ENCODE results near the gene ITGAE. TPM values are rescaled to one million over a fixed set of nuclear protein-coding genes. Genes with fewer than 3 reads are reported as not detected.

ITGAE gene
- total and polyA plus RNA-seq, 2 experiments from 2014 or later: 11.7 to 44.9 TPM

DNA sequence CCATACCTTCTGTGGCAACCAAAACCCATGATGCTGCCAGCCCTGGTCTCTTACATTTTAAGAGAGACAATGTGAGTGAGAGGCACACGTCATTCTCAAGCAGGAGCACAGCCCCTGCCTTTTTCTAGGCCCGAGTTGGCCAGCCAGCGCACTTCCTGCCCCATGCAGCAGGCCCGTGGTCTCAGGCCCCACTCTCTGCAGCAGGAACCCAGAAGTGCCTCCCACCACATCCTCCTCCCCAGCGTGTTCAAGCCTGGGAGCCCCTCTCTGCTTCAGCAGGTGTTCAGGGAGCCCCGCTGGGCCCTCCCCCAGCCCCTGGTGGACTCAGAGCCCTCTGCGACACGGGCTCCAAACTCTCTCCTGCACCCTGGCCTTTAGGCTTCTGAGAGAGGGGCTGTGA, 30.5 kb downstream of the ITGAE start (continued):
- TF ChIP-seq, protein P1, sequence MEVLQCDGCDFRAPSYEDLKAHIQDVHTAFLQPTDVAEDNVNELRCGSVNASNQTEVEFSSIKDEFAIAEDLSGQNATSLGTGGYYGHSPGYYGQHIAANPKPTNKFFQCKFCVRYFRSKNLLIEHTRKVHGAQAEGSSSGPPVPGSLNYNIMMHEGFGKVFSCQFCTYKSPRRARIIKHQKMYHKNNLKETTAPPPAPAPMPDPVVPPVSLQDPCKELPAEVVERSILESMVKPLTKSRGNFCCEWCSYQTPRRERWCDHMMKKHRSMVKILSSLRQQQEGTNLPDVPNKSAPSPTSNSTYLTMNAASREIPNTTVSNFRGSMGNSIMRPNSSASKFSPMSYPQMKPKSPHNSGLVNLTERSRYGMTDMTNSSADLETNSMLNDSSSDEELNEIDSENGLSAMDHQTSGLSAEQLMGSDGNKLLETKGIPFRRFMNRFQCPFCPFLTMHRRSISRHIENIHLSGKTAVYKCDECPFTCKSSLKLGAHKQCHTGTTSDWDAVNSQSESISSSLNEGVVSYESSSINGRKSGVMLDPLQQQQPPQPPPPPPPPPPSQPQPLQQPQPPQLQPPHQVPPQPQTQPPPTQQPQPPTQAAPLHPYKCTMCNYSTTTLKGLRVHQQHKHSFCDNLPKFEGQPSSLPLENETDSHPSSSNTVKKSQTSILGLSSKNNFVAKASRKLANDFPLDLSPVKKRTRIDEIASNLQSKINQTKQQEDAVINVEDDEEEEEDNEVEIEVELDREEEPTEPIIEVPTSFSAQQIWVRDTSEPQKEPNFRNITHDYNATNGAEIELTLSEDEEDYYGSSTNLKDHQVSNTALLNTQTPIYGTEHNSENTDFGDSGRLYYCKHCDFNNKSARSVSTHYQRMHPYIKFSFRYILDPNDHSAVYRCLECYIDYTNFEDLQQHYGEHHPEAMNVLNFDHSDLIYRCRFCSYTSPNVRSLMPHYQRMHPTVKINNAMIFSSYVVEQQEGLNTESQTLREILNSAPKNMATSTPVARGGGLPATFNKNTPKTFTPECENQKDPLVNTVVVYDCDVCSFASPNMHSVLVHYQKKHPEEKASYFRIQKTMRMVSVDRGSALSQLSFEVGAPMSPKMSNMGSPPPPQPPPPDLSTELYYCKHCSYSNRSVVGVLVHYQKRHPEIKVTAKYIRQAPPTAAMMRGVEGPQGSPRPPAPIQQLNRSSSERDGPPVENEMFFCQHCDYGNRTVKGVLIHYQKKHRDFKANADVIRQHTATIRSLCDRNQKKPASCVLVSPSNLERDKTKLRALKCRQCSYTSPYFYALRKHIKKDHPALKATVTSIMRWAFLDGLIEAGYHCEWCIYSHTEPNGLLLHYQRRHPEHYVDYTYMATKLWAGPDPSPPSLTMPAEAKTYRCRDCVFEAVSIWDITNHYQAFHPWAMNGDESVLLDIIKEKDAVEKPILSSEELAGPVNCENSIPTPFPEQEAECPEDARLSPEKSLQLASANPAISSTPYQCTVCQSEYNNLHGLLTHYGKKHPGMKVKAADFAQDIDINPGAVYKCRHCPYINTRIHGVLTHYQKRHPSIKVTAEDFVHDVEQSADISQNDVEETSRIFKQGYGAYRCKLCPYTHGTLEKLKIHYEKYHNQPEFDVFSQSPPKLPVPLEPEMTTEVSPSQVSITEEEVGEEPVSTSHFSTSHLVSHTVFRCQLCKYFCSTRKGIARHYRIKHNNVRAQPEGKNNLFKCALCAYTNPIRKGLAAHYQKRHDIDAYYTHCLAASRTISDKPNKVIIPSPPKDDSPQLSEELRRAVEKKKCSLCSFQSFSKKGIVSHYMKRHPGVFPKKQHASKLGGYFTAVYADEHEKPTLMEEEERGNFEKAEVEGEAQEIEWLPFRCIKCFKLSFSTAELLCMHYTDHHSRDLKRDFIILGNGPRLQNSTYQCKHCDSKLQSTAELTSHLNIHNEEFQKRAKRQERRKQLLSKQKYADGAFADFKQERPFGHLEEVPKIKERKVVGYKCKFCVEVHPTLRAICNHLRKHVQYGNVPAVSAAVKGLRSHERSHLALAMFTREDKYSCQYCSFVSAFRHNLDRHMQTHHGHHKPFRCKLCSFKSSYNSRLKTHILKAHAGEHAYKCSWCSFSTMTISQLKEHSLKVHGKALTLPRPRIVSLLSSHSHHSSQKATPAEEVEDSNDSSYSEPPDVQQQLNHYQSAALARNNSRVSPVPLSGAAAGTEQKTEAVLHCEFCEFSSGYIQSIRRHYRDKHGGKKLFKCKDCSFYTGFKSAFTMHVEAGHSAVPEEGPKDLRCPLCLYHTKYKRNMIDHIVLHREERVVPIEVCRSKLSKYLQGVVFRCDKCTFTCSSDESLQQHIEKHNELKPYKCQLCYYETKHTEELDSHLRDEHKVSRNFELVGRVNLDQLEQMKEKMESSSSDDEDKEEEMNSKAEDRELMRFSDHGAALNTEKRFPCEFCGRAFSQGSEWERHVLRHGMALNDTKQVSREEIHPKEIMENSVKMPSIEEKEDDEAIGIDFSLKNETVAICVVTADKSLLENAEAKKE (CRISPR knock-in tag; IDR thresholded peaks at IDR 0.05): no peak

DNA sequence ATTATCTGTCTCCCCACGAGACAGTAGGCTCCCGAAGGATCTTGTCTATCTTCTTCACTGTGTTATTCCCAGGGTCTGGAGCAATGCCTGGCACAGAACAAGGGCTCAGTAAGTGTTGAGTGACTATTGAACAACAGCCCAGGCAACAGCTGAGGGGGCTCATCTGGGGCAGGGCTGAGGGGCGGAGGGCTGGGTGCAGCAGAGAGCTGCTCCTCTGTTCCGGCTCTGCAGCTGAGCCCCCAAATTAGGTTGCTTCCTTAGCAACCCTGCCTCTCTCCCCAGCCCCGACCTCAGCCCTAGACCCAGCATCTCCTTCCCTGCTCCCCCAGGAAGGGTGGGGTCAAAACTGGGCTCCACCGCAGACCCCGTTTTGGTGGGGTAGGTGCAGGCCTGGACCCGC, 32.2 kb downstream of the ITGAE start:
- Mint-ChIP-seq H3K36me3 (ENCODE audit: low read depth) (no peaks in the 10 kb centered on the region), H3K27me3 (ENCODE audit: insufficient read depth, low read depth, poor library complexity) (peaks cover 8% of the 10 kb centered on the region), H3K4me1 (peaks cover 25% of the 10 kb centered on the region), H3K9me3 (peaks cover 12% of the 10 kb centered on the region; the same call in 1 of the 3 replicates), H3K4me3 (no peak overlapping the region), H3K27ac (no peak overlapping the region)
- Histone ChIP-seq H3K36me3 (ENCODE audit: insufficient read depth) (no peaks in the 10 kb centered on the region), H3F3A (replicated peaks; ENCODE audit: low read depth) (no peaks in the 10 kb centered on the region), H3K4me3 (no peak overlapping the region), H3K27ac (ENCODE audit: low read depth) (no peak overlapping the region), H3K79me2 (replicated peaks; ENCODE audit: insufficient read depth) (no peaks in the 10 kb centered on the region), H2AFZ (peak overlapping the region; percentile 89), H4K20me1 (replicated peaks; ENCODE audit: insufficient read depth) (no peaks in the 10 kb centered on the region), H3K4me2 (no peak overlapping the region), H3K4me1 (ENCODE audit: insufficient read depth) (no peaks in the 10 kb centered on the region; the same call in 1 of the 2 replicates), H3K9me2 (ENCODE audit: insufficient read depth) (no peaks in the 10 kb centered on the region), H3K27me3 (ENCODE audit: insufficient read depth) (no peaks in the 10 kb centered on the region)
- DNase-seq (ENCODE audit: low spot score): no peak
- ATAC-seq: no peak
- TF ChIP-seq POLR2AphosphoS5 (IDR thresholded peaks at IDR 0.05; ENCODE audit: low read depth): no peak
- no peak for TF ChIP-seq EZH2 (IDR thresholded peaks at IDR 0.05; ENCODE audit: low read depth, unreplicated experiment)
- TF ChIP-seq, protein P2, sequence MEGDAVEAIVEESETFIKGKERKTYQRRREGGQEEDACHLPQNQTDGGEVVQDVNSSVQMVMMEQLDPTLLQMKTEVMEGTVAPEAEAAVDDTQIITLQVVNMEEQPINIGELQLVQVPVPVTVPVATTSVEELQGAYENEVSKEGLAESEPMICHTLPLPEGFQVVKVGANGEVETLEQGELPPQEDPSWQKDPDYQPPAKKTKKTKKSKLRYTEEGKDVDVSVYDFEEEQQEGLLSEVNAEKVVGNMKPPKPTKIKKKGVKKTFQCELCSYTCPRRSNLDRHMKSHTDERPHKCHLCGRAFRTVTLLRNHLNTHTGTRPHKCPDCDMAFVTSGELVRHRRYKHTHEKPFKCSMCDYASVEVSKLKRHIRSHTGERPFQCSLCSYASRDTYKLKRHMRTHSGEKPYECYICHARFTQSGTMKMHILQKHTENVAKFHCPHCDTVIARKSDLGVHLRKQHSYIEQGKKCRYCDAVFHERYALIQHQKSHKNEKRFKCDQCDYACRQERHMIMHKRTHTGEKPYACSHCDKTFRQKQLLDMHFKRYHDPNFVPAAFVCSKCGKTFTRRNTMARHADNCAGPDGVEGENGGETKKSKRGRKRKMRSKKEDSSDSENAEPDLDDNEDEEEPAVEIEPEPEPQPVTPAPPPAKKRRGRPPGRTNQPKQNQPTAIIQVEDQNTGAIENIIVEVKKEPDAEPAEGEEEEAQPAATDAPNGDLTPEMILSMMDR (conservative IDR thresholded peaks at IDR 0.05; ENCODE audit: low read depth in 2 of 2): no peak
- TF ChIP-seq, protein P1 (CRISPR knock-in tag; IDR thresholded peaks at IDR 0.05): no peak
- no peak for TF ChIP-seq JUNB (IDR thresholded peaks at IDR 0.05; ENCODE audit: unreplicated experiment)

Data from GM23338 (cell line).